Smooth muscle cell (in vitro differentiated cells): ENCODE results near the gene COL18A1. TPM values are rescaled to one million over a fixed set of nuclear protein-coding genes. Genes with fewer than 3 reads are reported as not detected.
A peak's percentile ranks its signal among the peaks of the same experiment; 100 is the strongest.

ENCODE experiments used
- DNase-seq: peaks from one replicate; lab custom pipeline; 2025; ENCODE audit not compliant: unreplicated experiment; lab: John Stamatoyannopoulos, UW
- H2AFZ ChIP-seq: fragments of 200-600 bp; sonication (generic); 2 replicates; pipeline ENCODE4 v1.6.0; 2016; ENCODE audit warnings: antibody characterized with exemption, low read depth, mild to moderate bottlenecking
- H3F3A ChIP-seq: fragments of 200-600 bp; sonication (generic); 2 replicates; pipeline ENCODE4 v1.6.0; 2017; ENCODE audit warnings: antibody characterized with exemption, low read depth
- H3K27ac ChIP-seq: fragments of 200-600 bp; sonication (generic); 2 replicates; pipeline ENCODE4 v1.5.1; 2016; ENCODE audit warnings: low read depth, mild to moderate bottlenecking
- H3K27me3 ChIP-seq: fragments of 200-600 bp; sonication (generic); 2 replicates; pipeline ENCODE4 v1.6.1; 2016; ENCODE audit warnings: low read depth, mild to moderate bottlenecking
- H3K36me3 ChIP-seq: fragments of 200-600 bp; sonication (generic); 2 replicates; pipeline ENCODE4 v1.5.1; 2016; ENCODE audit warnings: low read depth
- H3K4me1 ChIP-seq: fragments of 200-600 bp; sonication (generic); 2 replicates; pipeline ENCODE4 v1.5.1; 2016; ENCODE audit warnings: low read depth
- H3K4me2 ChIP-seq: fragments of 200-600 bp; sonication (generic); 2 replicates; pipeline ENCODE4 v1.6.0; 2016; ENCODE audit warnings: mild to moderate bottlenecking
- H3K4me3 ChIP-seq: fragments of 200-600 bp; sonication (generic); 2 replicates; pipeline ENCODE4 v1.5.1; 2016; ENCODE audit warnings: mild to moderate bottlenecking
- H3K79me2 ChIP-seq: fragments of 200-600 bp; sonication (generic); 2 replicates; pipeline ENCODE4 v1.6.0; 2016; ENCODE audit warnings: low read depth, mild to moderate bottlenecking
- H3K9ac ChIP-seq: fragments of 200-600 bp; sonication (generic); 2 replicates; pipeline ENCODE4 v1.6.0; 2016; ENCODE audit warnings: low read depth
- H3K9me3 ChIP-seq: fragments of 200-600 bp; sonication (generic); replicated peaks from 2 replicates; pipeline ENCODE4 v1.5.1; 2016; ENCODE audit warnings: low read depth
- H4K20me1 ChIP-seq: fragments of 200-600 bp; sonication (generic); 2 replicates; pipeline ENCODE4 v1.6.0; 2016; ENCODE audit warnings: low read depth
- WGBS: methylation state at CpG from one replicate; pipeline ENCODE4 v1.1.7; 2016; ENCODE audit warnings: low lambda C conversion rate; 5-methylcytosine and 5-hydroxymethylcytosine counted together
- polyA plus RNA-seq: library from polyadenylated mRNA; unstranded; fragments of >200 nt; fragmentation: Nextera tagmentation; extraction: Ambion mirVana; gene quantifications from 2 replicates; pipeline ENCODE4 v1.2.1, GENCODE V29; 2016
- total RNA-seq: library from RNA; depleted of rRNA; stranded (reverse); fragments of >200 nt; gene quantifications from 2 replicates; pipeline ENCODE4 v1.2.3, GENCODE V29; 2014
- TF ChIP-seq, protein P1 (sequence below): fragments of 200-600 bp; sonication (generic); IDR thresholded peaks from 2 replicates; pipeline ENCODE4 v1.5.1; 2017; ENCODE audit warnings: borderline replicate concordance, mild to moderate bottlenecking, antibody characterized with exemption; ENCODE audit not compliant: insufficient read depth, poor library complexity, severe bottlenecking

Gene COL18A1
- total and polyA plus RNA-seq, 2 experiments from 2014 or later = 192 to 485 TPM

- Histone ChIP-seq H3K79me2 (peaks cover 38% of the 10 kb centered on the region), H3K9me3 (peaks cover 5% of the 10 kb centered on the region), H3K4me3 (peak overlapping the region; percentile 53), H3K4me1 (peaks cover 36% of the 10 kb centered on the region), H3K27me3 (no peaks in the 10 kb centered on the region), H3K36me3 (no peaks in the 10 kb centered on the region), H3K27ac (peak overlapping the region; percentile 42), H4K20me1 (peaks cover 33% of the 10 kb centered on the region), H2AFZ (peak overlapping the region; percentile 68), H3F3A (peaks cover 8% of the 10 kb centered on the region), H3K4me2 (peak overlapping the region; percentile 88), H3K9ac (no peak overlapping the region)
- TF ChIP-seq, protein P1, sequence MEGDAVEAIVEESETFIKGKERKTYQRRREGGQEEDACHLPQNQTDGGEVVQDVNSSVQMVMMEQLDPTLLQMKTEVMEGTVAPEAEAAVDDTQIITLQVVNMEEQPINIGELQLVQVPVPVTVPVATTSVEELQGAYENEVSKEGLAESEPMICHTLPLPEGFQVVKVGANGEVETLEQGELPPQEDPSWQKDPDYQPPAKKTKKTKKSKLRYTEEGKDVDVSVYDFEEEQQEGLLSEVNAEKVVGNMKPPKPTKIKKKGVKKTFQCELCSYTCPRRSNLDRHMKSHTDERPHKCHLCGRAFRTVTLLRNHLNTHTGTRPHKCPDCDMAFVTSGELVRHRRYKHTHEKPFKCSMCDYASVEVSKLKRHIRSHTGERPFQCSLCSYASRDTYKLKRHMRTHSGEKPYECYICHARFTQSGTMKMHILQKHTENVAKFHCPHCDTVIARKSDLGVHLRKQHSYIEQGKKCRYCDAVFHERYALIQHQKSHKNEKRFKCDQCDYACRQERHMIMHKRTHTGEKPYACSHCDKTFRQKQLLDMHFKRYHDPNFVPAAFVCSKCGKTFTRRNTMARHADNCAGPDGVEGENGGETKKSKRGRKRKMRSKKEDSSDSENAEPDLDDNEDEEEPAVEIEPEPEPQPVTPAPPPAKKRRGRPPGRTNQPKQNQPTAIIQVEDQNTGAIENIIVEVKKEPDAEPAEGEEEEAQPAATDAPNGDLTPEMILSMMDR = no peak
- no peak for DNase-seq
- 9% methylated on average over 33 of the region's 39 CpGs for WGBS
Observed at GRCh38 chr21:45403825-45404729, 888 bp upstream of the COL18A1 start.

- Histone ChIP-seq H3K27me3 (no peaks in the 10 kb centered on the region), H3K27ac (no peak overlapping the region), H2AFZ (no peak overlapping the region), H3K9ac (no peak overlapping the region), H3K36me3 (no peaks in the 10 kb centered on the region), H4K20me1 (peaks cover 46% of the 10 kb centered on the region), H3K4me3 (peak overlapping the region; percentile 65), H3F3A (peaks cover 21% of the 10 kb centered on the region), H3K79me2 (peaks cover 50% of the 10 kb centered on the region), H3K9me3 (peaks cover 5% of the 10 kb centered on the region), H3K4me2 (peak overlapping the region; percentile 94), H3K4me1 (peaks cover 48% of the 10 kb centered on the region)
- TF ChIP-seq, protein P1 = no peak
- no peak for DNase-seq
- WGBS = 0% methylated on average over 8 of the region's 86 CpGs
Observed at GRCh38 chr21:45405271-45405818, 380 bp downstream of the COL18A1 start.

GRCh38 chr21:45405819-45406762, 1.1 kb downstream of the COL18A1 start:
- peaks cover 56% of the 10 kb centered on the region for H3K79me2 ChIP-seq
- peak overlapping the region; percentile 65 for H3K4me3 ChIP-seq
- TF ChIP-seq, protein P1 = no peak
- peak overlapping the region; percentile 94 for H3K4me2 ChIP-seq
- WGBS = 2% methylated on average over 66 of the region's 83 CpGs
- peaks cover 4% of the 10 kb centered on the region for H3K9me3 ChIP-seq
- peaks cover 53% of the 10 kb centered on the region for H4K20me1 ChIP-seq
- H3K36me3 ChIP-seq = no peaks in the 10 kb centered on the region
- H3F3A ChIP-seq = peaks cover 27% of the 10 kb centered on the region
- H3K9ac ChIP-seq = peak overlapping the region; percentile 21
- H3K27me3 ChIP-seq = no peaks in the 10 kb centered on the region
- H2AFZ ChIP-seq = no peak overlapping the region
- H3K27ac ChIP-seq = peak overlapping the region; percentile 62
- no peak for DNase-seq
- peaks cover 56% of the 10 kb centered on the region for H3K4me1 ChIP-seq
